Jurkat, Clone E6-1 (cell line): ENCODE measurements around the gene FMN1.

ENCODE experiments used
- DNase-seq: peaks from one replicate; pipeline ENCODE4 v3.0.0-alpha.2; 2011; ENCODE audit warnings: low read depth, low spot score
- H3K4me3 ChIP-seq: 2 replicates; pipeline ENCODE4 v1.5.1; 2011; ENCODE audit warnings: mild to moderate bottlenecking, low read length, control low read depth, moderate library complexity

The FMN1 gene

GRCh38 chr15:32922541-32922940 is 272.0 kb downstream of the FMN1 start:
- DNase-seq = no peak
- no peak overlapping the region for H3K4me3 ChIP-seq

- H3K4me3 ChIP-seq = no peak overlapping the region
- no peak for DNase-seq
These were observed 274.6 kb downstream of the FMN1 start for GRCh38 chr15:32919749-32920414.

GRCh38 chr15:32918547-32918946 is 276.0 kb downstream of the FMN1 start:
- DNase-seq = no peak
- no peak overlapping the region for H3K4me3 ChIP-seq

- H3K4me3 ChIP-seq = no peak overlapping the region
These were observed 283.7 kb downstream of the FMN1 start for GRCh38 chr15:32910839-32911238.

GRCh38 chr15:32909431-32909830 is 285.1 kb downstream of the FMN1 start:
- no peak for DNase-seq
- no peak overlapping the region for H3K4me3 ChIP-seq

More at GRCh38 chr15:32910839-32911238, 283.7 kb downstream of the FMN1 start:
- DNase-seq = no peak

- DNase-seq = no peak
- H3K4me3 ChIP-seq = no peak overlapping the region
These were observed 285.6 kb downstream of the FMN1 start for GRCh38 chr15:32908872-32909271.

- DNase-seq = no peak
- no peak overlapping the region for H3K4me3 ChIP-seq
These were observed 286.2 kb downstream of the FMN1 start for GRCh38 chr15:32908135-32908801.

- H3K4me3 ChIP-seq = no peak overlapping the region
- DNase-seq = no peak
These were observed 289.0 kb downstream of the FMN1 start for GRCh38 chr15:32905481-32905880.

GRCh38 chr15:32904448-32904847 is 290.1 kb downstream of the FMN1 start:
- H3K4me3 ChIP-seq = no peak overlapping the region
- no peak for DNase-seq

- no peak for DNase-seq
These were observed 290.8 kb downstream of the FMN1 start for GRCh38 chr15:32903591-32904290.

GRCh38 chr15:32901995-32902394 is 292.5 kb downstream of the FMN1 start:
- DNase-seq = no peak
- H3K4me3 ChIP-seq = no peak overlapping the region

More at GRCh38 chr15:32903591-32904290, 290.8 kb downstream of the FMN1 start:
- H3K4me3 ChIP-seq = no peak overlapping the region

GRCh38 chr15:32901192-32901591 is 293.3 kb downstream of the FMN1 start:
- H3K4me3 ChIP-seq = no peak overlapping the region
- DNase-seq = no peak

GRCh38 chr15:32899126-32899596 is 295.4 kb downstream of the FMN1 start:
- no peak overlapping the region for H3K4me3 ChIP-seq
- DNase-seq = no peak

- no peak for DNase-seq
- no peak overlapping the region for H3K4me3 ChIP-seq
These were observed 296.1 kb downstream of the FMN1 start for GRCh38 chr15:32898414-32898813.

GRCh38 chr15:32893421-32893820 is 301.1 kb downstream of the FMN1 start:
- H3K4me3 ChIP-seq = no peak overlapping the region
- no peak for DNase-seq

GRCh38 chr15:32889214-32889613 is 305.3 kb downstream of the FMN1 start:
- DNase-seq = no peak
- no peak overlapping the region for H3K4me3 ChIP-seq

- no peak for DNase-seq
- no peak overlapping the region for H3K4me3 ChIP-seq
These were observed 306.2 kb downstream of the FMN1 start for GRCh38 chr15:32888221-32888761.

GRCh38 chr15:32887090-32887489 is 307.4 kb downstream of the FMN1 start:
- H3K4me3 ChIP-seq = no peak overlapping the region
- DNase-seq = no peak

- DNase-seq = no peak
- H3K4me3 ChIP-seq = no peak overlapping the region
These were observed 308.1 kb downstream of the FMN1 start for GRCh38 chr15:32886459-32886858.

- no peak overlapping the region for H3K4me3 ChIP-seq
- no peak for DNase-seq
These were observed 308.8 kb downstream of the FMN1 start for GRCh38 chr15:32885713-32886112.
